Measurements from ENCODE around the gene PAF1. TPM values are rescaled to one million over a fixed set of nuclear protein-coding genes. Genes with fewer than 3 reads are reported as not detected.

PAF1 gene
- polyA plus RNA-seq, 2 of the 4 experiments (the other 2 are of a cell fraction): 103 to 110 TPM

- no peak overlapping the region for H3K27ac ChIP-seq
- ATAC-seq: no peak
- H3K4me3 ChIP-seq: no peak overlapping the region
- TF ChIP-seq ZFP36 (IDR thresholded peaks at IDR 0.05; ENCODE audit: borderline replicate concordance, partially characterized antibody) (peak; percentile 77), USF2 (IDR thresholded peaks at IDR 0.05) (no peak), POLR2A (IDR thresholded peaks at IDR 0.05; ENCODE audit: low read length) (no peak), BCL3 (IDR thresholded peaks at IDR 0.05) (no peak), KDM1A (IDR thresholded peaks at IDR 0.05; ENCODE audit: low read depth) (0 out of 2 replicates have a peak, but pooled peaks have one; percentile 57), REST (IDR thresholded peaks at IDR 0.05) (no peak), BHLHE40 (IDR thresholded peaks at IDR 0.05; ENCODE audit: low read depth, low read length) (no peak), CHD4 (IDR thresholded peaks at IDR 0.05; ENCODE audit: borderline replicate concordance) (no peak), HMGXB4 (CRISPR knock-in tag; IDR thresholded peaks at IDR 0.05; ENCODE audit: borderline replicate concordance) (no peak)
- ChIA-PET CTCF (interaction anchor here (1.0 to 23.5 kb wide), 10 partner anchors 7 to 144 kb away, joined by 3 to 457 read pairs (median 16); partner anchors contain the start of genes EID2B, MED29, PAF1 and PLEKHG2), POLR2A (interaction anchor here (10.5 kb wide), 1 partner anchor 16 kb away, joined by 160 read pairs; the partner anchor contains the start of gene RPS16)
- FAIRE-seq: peak; percentile 54
- H3K4me1 ChIP-seq: peaks cover 10% of the 10 kb centered on the region
- H3K4me2 ChIP-seq: no peak overlapping the region
- H3K9me3 ChIP-seq: no peaks in the 10 kb centered on the region
- DNase-seq (ENCODE audit: low read depth in 1 of 2, low spot score in 1 of 2): no peak
- WGBS (ENCODE audit: missing lambda C conversion rate): 91% methylated on average over 9 of the region's 9 CpGs
Observed at GRCh38 chr19:39419003-39419402, 28.1 kb upstream of the PAF1 start.

- FAIRE-seq: no peak
- POLR2A ChIA-PET: interaction anchor here (4.7 to 10.5 kb wide), 2 partner anchors 18 kb away, joined by 102 to 160 read pairs; partner anchors contain the start of gene RPS16
- 94% methylated on average over 29 of the region's 30 CpGs for WGBS (ENCODE audit: missing lambda C conversion rate)
Observed at GRCh38 chr19:39417463-39418181, 26.7 kb upstream of the PAF1 start.

More at GRCh38 chr19:39417463-39418181, 26.7 kb upstream of the PAF1 start:
- no peak for TF ChIP-seq HMGXB4 (CRISPR knock-in tag; IDR thresholded peaks at IDR 0.05; ENCODE audit: borderline replicate concordance)
- TF ChIP-seq CHD4 (IDR thresholded peaks at IDR 0.05; ENCODE audit: borderline replicate concordance): no peak
- TF ChIP-seq CBX2 (IDR thresholded peaks at IDR 0.05; ENCODE audit: borderline replicate concordance, low read depth): no peak
- TF ChIP-seq BCL3 (IDR thresholded peaks at IDR 0.05): no peak
- no peak for TF ChIP-seq TP53 (CRISPR knock-in tag; IDR thresholded peaks at IDR 0.05)
- no peak for TF ChIP-seq EHF (CRISPR knock-in tag; IDR thresholded peaks at IDR 0.05)
- no peak for TF ChIP-seq HDAC2 (IDR thresholded peaks at IDR 0.05)
- TF ChIP-seq TFCP2L1 (CRISPR knock-in tag; IDR thresholded peaks at IDR 0.05): no peak
- no peak for TF ChIP-seq ATOH8 (CRISPR knock-in tag; IDR thresholded peaks at IDR 0.05; ENCODE audit: low read depth)
- Histone ChIP-seq H3K9me3 (no peaks in the 10 kb centered on the region), H3K4me2 (no peak overlapping the region), H3K4me3 (no peak overlapping the region), H3K27ac (no peak overlapping the region), H3K4me1 (peaks cover 13% of the 10 kb centered on the region)
- CTCF ChIA-PET: interaction anchor here (1.1 to 23.5 kb wide), 8 partner anchors 9 to 116 kb away, joined by 4 to 457 read pairs (median 10); partner anchors contain the start of genes EID2B, MED29, PAF1 and ZFP36
- no peak for DNase-seq (ENCODE audit: low read depth in 1 of 2, low spot score in 1 of 2)
- no peak for ATAC-seq
